OCI-LY1 (cell line): Measurements from ENCODE around the gene RHBDL1.

Experiments used
- EZH2 ChIP-seq: fragments of 200-600 bp; sonication (generic), shearing (Covaris generic); IDR thresholded peaks from 2 replicates; pipeline ENCODE4 v1.8.0; 2017; ENCODE audit warnings: borderline replicate concordance, mixed run types, mild to moderate bottlenecking, antibody characterized with exemption, low read length, moderate library complexity, mixed read lengths
- TF ChIP-seq, protein P1 (sequence below): fragments of 200-600 bp; sonication (generic), shearing (Covaris generic); IDR thresholded peaks from 2 replicates; pipeline ENCODE4 v1.5.1; 2017; ENCODE audit warnings: mild to moderate bottlenecking, antibody characterized with exemption, low read length, moderate library complexity, mixed read lengths

DNA sequence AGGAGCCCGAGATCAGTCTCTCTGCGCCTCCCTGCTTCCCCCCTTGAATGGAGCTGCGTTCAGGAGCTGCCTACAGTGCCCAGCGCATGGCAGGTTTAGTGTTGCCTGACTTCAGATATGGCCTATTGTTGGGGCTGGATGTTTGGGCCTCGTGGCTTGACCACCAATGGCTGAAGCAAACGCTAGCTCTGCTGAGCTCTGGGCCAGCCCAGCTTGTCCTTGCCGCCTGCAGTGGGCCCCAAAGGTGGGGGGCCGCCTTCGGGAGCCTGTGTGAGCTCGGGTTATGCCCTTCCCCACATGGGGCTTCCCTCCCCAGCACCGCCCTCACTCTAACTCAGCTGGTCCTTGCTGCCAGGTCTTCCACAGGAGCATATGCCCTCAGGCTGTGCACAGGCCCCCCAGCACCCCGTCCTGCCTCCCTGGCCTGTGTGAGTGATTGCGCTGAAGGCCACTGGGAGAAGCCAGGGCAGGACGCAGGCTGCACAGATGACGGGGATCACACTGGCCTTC lies 37.4 kb upstream of the RHBDL1 start:
- TF ChIP-seq, protein P1, sequence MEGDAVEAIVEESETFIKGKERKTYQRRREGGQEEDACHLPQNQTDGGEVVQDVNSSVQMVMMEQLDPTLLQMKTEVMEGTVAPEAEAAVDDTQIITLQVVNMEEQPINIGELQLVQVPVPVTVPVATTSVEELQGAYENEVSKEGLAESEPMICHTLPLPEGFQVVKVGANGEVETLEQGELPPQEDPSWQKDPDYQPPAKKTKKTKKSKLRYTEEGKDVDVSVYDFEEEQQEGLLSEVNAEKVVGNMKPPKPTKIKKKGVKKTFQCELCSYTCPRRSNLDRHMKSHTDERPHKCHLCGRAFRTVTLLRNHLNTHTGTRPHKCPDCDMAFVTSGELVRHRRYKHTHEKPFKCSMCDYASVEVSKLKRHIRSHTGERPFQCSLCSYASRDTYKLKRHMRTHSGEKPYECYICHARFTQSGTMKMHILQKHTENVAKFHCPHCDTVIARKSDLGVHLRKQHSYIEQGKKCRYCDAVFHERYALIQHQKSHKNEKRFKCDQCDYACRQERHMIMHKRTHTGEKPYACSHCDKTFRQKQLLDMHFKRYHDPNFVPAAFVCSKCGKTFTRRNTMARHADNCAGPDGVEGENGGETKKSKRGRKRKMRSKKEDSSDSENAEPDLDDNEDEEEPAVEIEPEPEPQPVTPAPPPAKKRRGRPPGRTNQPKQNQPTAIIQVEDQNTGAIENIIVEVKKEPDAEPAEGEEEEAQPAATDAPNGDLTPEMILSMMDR, result no peak
- TF ChIP-seq EZH2, result no peak
